Measurements from ENCODE around the gene MLLT6. TPM values are rescaled to one million over a fixed set of nuclear protein-coding genes. Genes with fewer than 3 reads are reported as not detected.
A peak's percentile ranks its signal among the peaks of the same experiment; 100 is the strongest.

MLLT6 gene
- total RNA-seq, 1 donor from 2014 or later: 25.9 TPM

- peak; percentile 30 for DNase-seq
Observed at GRCh38 chr17:38745545-38745944, 40.5 kb downstream of the MLLT6 start.

GRCh38 chr17:38746004-38746848 is 41.2 kb downstream of the MLLT6 start:
- DNase-seq: no peak

GRCh38 chr17:38746849-38747462 is 41.9 kb downstream of the MLLT6 start:
- DNase-seq: no peak

GRCh38 chr17:38747463-38748148 is 42.5 kb downstream of the MLLT6 start:
- peak; percentile 31 for DNase-seq

GRCh38 chr17:38748149-38748891 is 43.2 kb downstream of the MLLT6 start, which contains the start of gene PCGF2:
Gene PCGF2 (minus strand): TSS chr17:38748336. CDS start chr17:38740402, 7,934 bp downstream.
- peak; percentile 92 for DNase-seq

GRCh38 chr17:38748892-38749222 is 43.8 kb downstream of the MLLT6 start:
- DNase-seq: no peak

GRCh38 chr17:38749223-38750043 is 44.4 kb downstream of the MLLT6 start:
- DNase-seq: peak; percentile 73

- no peak for DNase-seq
Observed at GRCh38 chr17:38750044-38750311, 44.9 kb downstream of the MLLT6 start.

- peak; percentile 39 for DNase-seq
Observed at GRCh38 chr17:38750312-38751121, 45.4 kb downstream of the MLLT6 start.

- peak; percentile 49 for DNase-seq
Observed at GRCh38 chr17:38751144-38751807, 46.2 kb downstream of the MLLT6 start.

GRCh38 chr17:38751808-38752307 is 46.8 kb downstream of the MLLT6 start:
- peak; percentile 90 for DNase-seq

GRCh38 chr17:38752308-38753070 is 47.4 kb downstream of the MLLT6 start, which contains the start of gene PSMB3:
Gene PSMB3 (plus strand): TSS chr17:38752741. CDS start chr17:38752827, 86 bp downstream.
- peak; percentile 100 for DNase-seq

GRCh38 chr17:38753071-38753506 is 48.0 kb downstream of the MLLT6 start:
- no peak for DNase-seq

- DNase-seq: peak; percentile 76
Observed at GRCh38 chr17:38761612-38762011, 56.5 kb downstream of the MLLT6 start.

- DNase-seq: no peak
Observed at GRCh38 chr17:38762231-38762630, 57.2 kb downstream of the MLLT6 start.

- DNase-seq: no peak
Observed at GRCh38 chr17:38766341-38766740, 61.3 kb downstream of the MLLT6 start.

GRCh38 chr17:38768417-38768816 is 63.3 kb downstream of the MLLT6 start:
- DNase-seq: no peak

GRCh38 chr17:38773258-38773657 is 68.2 kb downstream of the MLLT6 start:
- DNase-seq: no peak

- DNase-seq: no peak
Observed at GRCh38 chr17:38777641-38778250, 72.7 kb downstream of the MLLT6 start.

All from dermis blood vessel endothelial cell (primary cell).